BLaER1 treated with 17β-estradiol and CSF1 and Interleukin-3, amounts not matched to agents 10 nM and 100 nM (cell line): ENCODE measurements around the gene FCN1.

Source experiments
- H3K27ac ChIP-seq, 11 experiments: shearing (Covaris generic); formaldehyde crosslinking; 2 replicates each; pipeline ENCODE4 v1.8.1; 2022
- H3K27me3 ChIP-seq, 11 experiments: shearing (Covaris generic); formaldehyde crosslinking; 2 replicates each; pipeline ENCODE4 v1.8.1; 2022
- H3K36me3 ChIP-seq, 11 experiments: shearing (Covaris generic); formaldehyde crosslinking; 2 replicates each; pipeline ENCODE4 v1.8.1; 2022
- H3K4me1 ChIP-seq, 10 experiments: shearing (Covaris generic); formaldehyde crosslinking; 2 replicates each; pipeline ENCODE4 v1.8.1; 2022
- H3K4me2 ChIP-seq, 11 experiments: shearing (Covaris generic); formaldehyde crosslinking; 2 replicates each; pipeline ENCODE4 v1.8.1; 2022
- H3K4me3 ChIP-seq, 10 experiments: shearing (Covaris generic); formaldehyde crosslinking; 2 replicates each; pipeline ENCODE4 v1.8.1; 2022
- H3K9ac ChIP-seq, 11 experiments: shearing (Covaris generic); formaldehyde crosslinking; 2 replicates each; pipeline ENCODE4 v1.8.1; 2022
- H3K9me3 ChIP-seq, 11 experiments: shearing (Covaris generic); formaldehyde crosslinking; replicated peaks in 1 of 11; 2 replicates each; pipeline ENCODE4 v1.8.1; 2022
- H4K20me1 ChIP-seq, 11 experiments: shearing (Covaris generic); formaldehyde crosslinking; 2 replicates each; pipeline ENCODE4 v1.8.1; 2022
- Cebpa-rat ChIP-seq, 11 experiments: shearing (Covaris generic); IDR thresholded peaks; 2 replicates each; pipeline ENCODE4 v1.8.1; 2022

Gene FCN1

GRCh38 chr9:134937164-134937555 lies 19.4 kb upstream of the FCN1 start:
- Histone ChIP-seq H3K4me3 (no peak overlapping the region), H3K9ac (no peak overlapping the region), H3K36me3 (no peaks in the 10 kb centered on the region), H3K27ac (0 out of 22 replicates have a peak overlapping the region, but pooled peaks of 1 of the 11 experiments have one; percentile 0), H3K4me1 (peaks cover 12 to 62% (median 39%) of the 10 kb centered on the region in 10 experiments), H3K9me3 (no peaks in the 10 kb centered on the region), H3K4me2 (peak overlapping the region; percentile 43 to 89 (median 69)), H4K20me1 (peaks cover 0 to 55% (median 0%) of the 10 kb centered on the region in 11 experiments; a peak in 9 of 22 replicates), H3K27me3 (peaks cover 0 to 93% (median 0%) of the 10 kb centered on the region in 11 experiments; a peak in 10 of 22 replicates)
- no peak for TF ChIP-seq Cebpa-rat (IDR thresholded peaks at IDR 0.05)

DNA sequence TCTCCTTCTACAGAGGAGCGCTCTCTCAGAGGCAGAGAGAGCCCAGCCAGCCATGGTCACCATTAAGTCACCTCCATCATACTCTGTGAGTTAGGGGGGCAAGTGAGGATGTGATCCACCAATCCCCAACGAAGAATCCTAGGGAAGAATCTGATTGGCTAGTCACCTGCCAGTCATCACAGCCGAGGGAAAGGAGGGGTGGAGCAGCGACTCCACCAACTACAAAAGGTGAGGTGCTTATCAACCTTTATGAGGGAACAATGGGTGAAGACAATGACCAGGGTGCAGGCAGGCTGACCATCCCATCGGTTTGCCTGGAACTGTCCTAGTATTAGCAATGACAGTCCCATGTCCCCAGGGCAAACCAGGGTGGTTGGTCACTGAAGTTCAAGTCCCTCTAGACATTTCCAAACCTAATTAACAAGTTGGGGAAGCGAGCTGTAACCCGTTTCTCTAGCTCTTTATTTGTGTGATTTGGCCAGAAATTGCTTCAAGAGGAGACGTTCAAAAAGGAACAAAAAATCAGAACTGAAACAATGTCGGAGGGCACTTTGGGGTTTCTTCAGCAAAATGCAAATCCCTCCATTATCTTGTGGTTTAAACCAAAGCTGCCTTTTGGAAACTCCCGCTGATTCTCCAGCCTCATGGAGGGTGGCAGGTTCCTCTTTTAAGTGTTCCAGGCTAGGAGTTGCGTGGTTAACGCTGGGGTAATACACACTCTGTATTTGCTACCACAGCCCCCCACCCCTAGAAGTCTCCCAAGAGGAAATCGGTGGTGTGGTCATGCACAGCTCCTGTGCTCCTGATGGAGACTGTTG lies 18.8 kb upstream of the FCN1 start:
- H3K9me3 ChIP-seq = no peaks in the 10 kb centered on the region
- no peaks in the 10 kb centered on the region for H3K36me3 ChIP-seq
- H3K4me1 ChIP-seq = peaks cover 12 to 68% (median 39%) of the 10 kb centered on the region in 10 experiments
- no peak overlapping the region for H3K9ac ChIP-seq
- peaks cover 0 to 51% (median 0%) of the 10 kb centered on the region in 11 experiments; a peak in 9 of 22 replicates for H4K20me1 ChIP-seq
- no peak overlapping the region for H3K4me3 ChIP-seq
- peak overlapping the region; percentile 43 to 91 (median 78) for H3K4me2 ChIP-seq
- H3K27me3 ChIP-seq = peaks cover 0 to 93% (median 0%) of the 10 kb centered on the region in 11 experiments; a peak in 10 of 22 replicates
- H3K27ac ChIP-seq = peak overlapping the region in 4 of 11 experiments; percentile 13 to 45 (median 37); a peak in 3 of 22 replicates
- no peak for TF ChIP-seq Cebpa-rat (IDR thresholded peaks at IDR 0.05)

DNA sequence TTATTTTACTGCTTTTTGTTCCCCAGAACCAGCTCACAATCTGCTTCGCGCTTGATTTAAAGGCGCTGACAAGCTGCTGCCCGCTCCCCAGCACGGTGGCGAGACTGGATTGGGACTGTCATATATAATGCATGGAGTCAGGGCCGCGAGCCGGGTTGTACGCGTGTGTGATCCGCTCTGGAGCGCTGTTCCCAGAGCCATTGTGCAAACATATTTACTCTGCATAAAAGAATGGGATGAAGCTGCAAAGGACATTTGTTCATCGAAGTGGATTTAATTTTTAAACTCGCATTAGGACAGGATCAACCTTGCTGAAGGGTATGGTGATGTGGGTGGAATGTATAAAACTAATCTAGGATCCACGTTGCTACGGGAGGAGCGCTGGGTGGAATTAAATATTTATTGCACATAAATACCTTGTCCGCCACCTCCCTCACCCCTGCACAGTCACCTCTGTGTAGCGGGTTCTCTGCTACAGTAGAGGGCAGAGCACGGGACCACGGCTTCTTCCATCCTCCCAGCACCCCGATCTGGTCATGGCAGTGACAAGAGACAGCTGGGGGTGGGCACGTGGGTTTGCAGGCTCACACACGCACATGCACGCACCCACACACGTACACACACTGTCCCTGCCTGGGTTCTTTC lies 18.1 kb upstream of the FCN1 start:
- H3K27ac ChIP-seq = 0 out of 22 replicates have a peak overlapping the region, but pooled peaks of 2 of the 11 experiments have one; percentile 43 to 45
- peaks cover 12 to 75% (median 39%) of the 10 kb centered on the region in 10 experiments for H3K4me1 ChIP-seq
- H3K9me3 ChIP-seq = no peaks in the 10 kb centered on the region
- peak overlapping the region; percentile 43 to 91 (median 78); a peak in 21 of 22 replicates for H3K4me2 ChIP-seq
- H4K20me1 ChIP-seq = peaks cover 0 to 48% (median 0%) of the 10 kb centered on the region in 11 experiments; a peak in 9 of 22 replicates
- no peak for TF ChIP-seq Cebpa-rat (IDR thresholded peaks at IDR 0.05)
- H3K27me3 ChIP-seq = peaks cover 0 to 93% (median 0%) of the 10 kb centered on the region in 11 experiments; a peak in 10 of 22 replicates
- no peak overlapping the region for H3K4me3 ChIP-seq
- H3K36me3 ChIP-seq = no peaks in the 10 kb centered on the region
- H3K9ac ChIP-seq = no peak overlapping the region

GRCh38 chr9:134935056-134935640 lies 17.4 kb upstream of the FCN1 start:
- H3K4me1 ChIP-seq = peaks cover 15 to 79% (median 42%) of the 10 kb centered on the region in 10 experiments
- no peaks in the 10 kb centered on the region for H3K9me3 ChIP-seq
- H3K4me2 ChIP-seq = peak overlapping the region in 8 of 11 experiments; percentile 6 to 91 (median 78); a peak in 15 of 22 replicates
- H3K9ac ChIP-seq = no peak overlapping the region
- no peak overlapping the region for H3K4me3 ChIP-seq
- no peak overlapping the region for H3K27ac ChIP-seq
- peaks cover 0 to 91% (median 0%) of the 10 kb centered on the region in 11 experiments; a peak in 10 of 22 replicates for H3K27me3 ChIP-seq
- TF ChIP-seq Cebpa-rat (IDR thresholded peaks at IDR 0.05) = no peak
- H3K36me3 ChIP-seq = no peaks in the 10 kb centered on the region
- peaks cover 0 to 41% (median 0%) of the 10 kb centered on the region in 11 experiments; a peak in 8 of 22 replicates for H4K20me1 ChIP-seq

DNA sequence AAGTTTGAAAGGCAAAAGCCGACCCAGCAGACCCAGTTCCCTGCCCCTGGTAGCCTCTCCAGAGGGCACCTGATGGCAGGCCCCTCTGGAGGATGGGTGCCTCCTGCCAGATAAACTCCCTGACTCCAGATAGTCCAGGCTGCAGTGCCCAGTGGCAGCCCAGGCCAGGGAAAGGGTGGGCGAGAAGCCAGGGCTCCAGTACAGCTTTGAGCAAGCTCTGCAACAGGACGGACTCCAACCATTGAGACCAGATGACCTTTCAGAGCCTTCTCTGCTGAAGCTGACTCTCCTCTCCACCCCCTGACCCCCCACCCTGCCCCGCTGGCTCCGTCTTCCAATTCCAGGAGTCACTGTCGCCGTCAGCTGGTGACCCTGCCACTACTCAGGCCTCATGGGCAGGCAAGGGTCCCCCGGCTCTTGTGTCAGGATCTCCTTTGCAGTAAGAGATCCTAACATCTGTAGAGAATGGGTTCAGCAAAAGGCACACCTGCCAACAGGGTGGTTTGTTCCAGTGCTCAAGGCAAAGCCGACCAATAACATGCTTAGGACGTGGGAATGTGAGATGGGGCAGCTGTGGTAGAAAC lies 15.5 kb upstream of the FCN1 start:
- peaks cover 0 to 80% (median 0%) of the 10 kb centered on the region in 11 experiments; a peak in 8 of 22 replicates for H3K27me3 ChIP-seq
- H4K20me1 ChIP-seq = peaks cover 0 to 21% (median 0%) of the 10 kb centered on the region in 11 experiments; a peak in 7 of 22 replicates
- H3K4me3 ChIP-seq = no peak overlapping the region
- no peaks in the 10 kb centered on the region for H3K36me3 ChIP-seq
- no peak for TF ChIP-seq Cebpa-rat (IDR thresholded peaks at IDR 0.05)
- H3K4me1 ChIP-seq = peaks cover 32 to 96% (median 62%) of the 10 kb centered on the region in 10 experiments
- no peak overlapping the region for H3K9ac ChIP-seq
- H3K27ac ChIP-seq = no peak overlapping the region
- no peaks in the 10 kb centered on the region for H3K9me3 ChIP-seq
- peak overlapping the region in 5 of 11 experiments; percentile 77 to 91 (median 88); a peak in 8 of 22 replicates for H3K4me2 ChIP-seq

DNA sequence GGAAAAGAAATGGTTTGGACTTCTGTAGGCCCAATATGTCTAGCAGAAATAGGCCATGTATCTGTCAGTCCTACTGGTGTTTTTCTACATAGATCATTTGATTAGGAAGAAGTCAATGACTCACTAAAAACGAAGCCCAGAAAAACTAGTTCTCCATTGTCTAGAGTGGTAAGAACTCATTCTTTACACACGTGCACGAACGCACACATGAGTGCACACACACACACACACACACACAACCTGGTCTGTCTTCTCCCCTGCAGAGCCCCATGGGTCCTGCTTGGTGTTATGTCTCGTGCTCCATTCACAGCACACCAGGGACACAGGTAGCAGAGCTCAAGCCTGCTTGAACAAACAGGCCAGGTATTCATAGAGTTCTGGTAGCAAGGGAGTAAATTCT lies 14.9 kb upstream of the FCN1 start:
- H3K27me3 ChIP-seq = peaks cover 0 to 80% (median 0%) of the 10 kb centered on the region in 11 experiments; a peak in 8 of 22 replicates
- no peak overlapping the region for H3K9ac ChIP-seq
- TF ChIP-seq Cebpa-rat (IDR thresholded peaks at IDR 0.05) = no peak
- no peak overlapping the region for H3K27ac ChIP-seq
- H3K9me3 ChIP-seq = no peaks in the 10 kb centered on the region
- peaks cover 0 to 15% (median 0%) of the 10 kb centered on the region in 11 experiments; a peak in 6 of 22 replicates for H4K20me1 ChIP-seq
- H3K36me3 ChIP-seq = no peaks in the 10 kb centered on the region
- no peak overlapping the region for H3K4me3 ChIP-seq
- H3K4me2 ChIP-seq = peak overlapping the region in 4 of 11 experiments; percentile 3 to 88 (median 52); a peak in 3 of 22 replicates
- H3K4me1 ChIP-seq = peaks cover 32 to 96% (median 66%) of the 10 kb centered on the region in 10 experiments

DNA sequence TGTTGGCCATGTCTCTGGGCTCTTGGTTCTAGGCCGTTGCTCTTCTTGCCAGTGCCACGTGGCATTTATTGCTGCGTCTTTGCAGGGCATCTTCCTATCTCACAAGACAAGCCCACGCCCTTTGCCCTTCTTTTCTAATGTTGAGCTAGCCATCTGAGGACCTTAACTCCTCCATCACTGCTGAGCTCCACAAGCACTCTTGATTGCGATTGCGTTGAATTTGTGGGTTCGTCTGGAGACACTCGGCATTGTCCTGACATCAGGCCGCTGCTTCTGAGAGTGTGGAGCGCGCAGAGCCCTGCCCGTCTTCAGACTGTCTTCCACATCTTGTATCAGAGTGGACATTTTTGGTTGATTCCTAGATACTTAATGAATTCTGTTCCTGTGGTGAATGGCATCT lies 14.5 kb upstream of the FCN1 start:
- Histone ChIP-seq H3K27ac (no peak overlapping the region), H3K9me3 (no peaks in the 10 kb centered on the region), H3K4me1 (peaks cover 31 to 96% (median 62%) of the 10 kb centered on the region in 10 experiments), H3K36me3 (no peaks in the 10 kb centered on the region), H3K4me2 (peak overlapping the region in 3 of 11 experiments; percentile 15 to 88 (median 88); a peak in 1 of 22 replicates), H3K9ac (no peak overlapping the region), H4K20me1 (peaks cover 0 to 11% (median 0%) of the 10 kb centered on the region in 11 experiments; a peak in 6 of 22 replicates), H3K4me3 (no peak overlapping the region), H3K27me3 (peaks cover 0 to 77% (median 0%) of the 10 kb centered on the region in 11 experiments; a peak in 8 of 22 replicates)
- TF ChIP-seq Cebpa-rat (IDR thresholded peaks at IDR 0.05) = no peak

GRCh38 chr9:134930398-134930797 lies 12.7 kb upstream of the FCN1 start:
- peak overlapping the region in 3 of 11 experiments; percentile 78 to 92 (median 86); a peak in 5 of 22 replicates for H3K27ac ChIP-seq
- H4K20me1 ChIP-seq = no peaks in the 10 kb centered on the region; a peak in 1 of 22 replicates
- H3K27me3 ChIP-seq = peaks cover 0 to 80% (median 0%) of the 10 kb centered on the region in 11 experiments; a peak in 8 of 22 replicates
- no peak for TF ChIP-seq Cebpa-rat (IDR thresholded peaks at IDR 0.05)
- no peaks in the 10 kb centered on the region for H3K9me3 ChIP-seq
- peak overlapping the region; percentile 74 to 98 (median 89) for H3K4me2 ChIP-seq
- H3K9ac ChIP-seq = no peak overlapping the region
- no peak overlapping the region for H3K4me3 ChIP-seq
- peaks cover 20 to 95% (median 54%) of the 10 kb centered on the region in 10 experiments for H3K4me1 ChIP-seq
- no peaks in the 10 kb centered on the region for H3K36me3 ChIP-seq
